SJCRH30 (cell line): ENCODE results near the gene NTPCR. TPM values are rescaled to one million over a fixed set of nuclear protein-coding genes. Genes with fewer than 3 reads are reported as not detected.

Experiments
- DNase-seq, 2 experiments: peaks; one replicate each; pipeline ENCODE4 v3.0.0-alpha.2; 2015 to 2020
- H3K27ac ChIP-seq: fragments of 250-450 bp; sonication (Bioruptor Pico); 2 replicates; pipeline ENCODE4 v1.5.1; 2020; ENCODE audit warnings: mild to moderate bottlenecking, moderate library complexity
- H3K27me3 ChIP-seq: fragments of 250-450 bp; sonication (Bioruptor Pico); 2 replicates; pipeline ENCODE4 v1.5.1; 2020; ENCODE audit warnings: mild to moderate bottlenecking, moderate library complexity
- H3K36me3 ChIP-seq: fragments of 250-450 bp; sonication (Bioruptor Pico); 2 replicates; pipeline ENCODE4 v1.5.1; 2020; ENCODE audit warnings: mild to moderate bottlenecking, moderate library complexity
- H3K4me1 ChIP-seq: fragments of 250-450 bp; sonication (Bioruptor Pico); 2 replicates; pipeline ENCODE4 v1.5.1; 2020; ENCODE audit warnings: mild to moderate bottlenecking, moderate library complexity
- H3K4me3 ChIP-seq: fragments of 250-450 bp; sonication (Bioruptor Pico); 2 replicates; pipeline ENCODE4 v1.5.1; 2020; ENCODE audit warnings: mild to moderate bottlenecking, moderate library complexity
- H3K9me3 ChIP-seq: fragments of 250-450 bp; sonication (Bioruptor Pico); replicated peaks from 2 replicates; pipeline ENCODE4 v1.5.1; 2020; ENCODE audit warnings: mild to moderate bottlenecking, moderate library complexity
- total RNA-seq: library from RNA; depleted of rRNA; stranded (reverse); fragments of >200 nt; shearing (Covaris generic); gene quantifications from 2 replicates; pipeline ENCODE4 v1.2.3, GENCODE V29; 2014

NTPCR gene
- total RNA-seq, 1 experiment from 2014 or later = 21.0 TPM

DNA sequence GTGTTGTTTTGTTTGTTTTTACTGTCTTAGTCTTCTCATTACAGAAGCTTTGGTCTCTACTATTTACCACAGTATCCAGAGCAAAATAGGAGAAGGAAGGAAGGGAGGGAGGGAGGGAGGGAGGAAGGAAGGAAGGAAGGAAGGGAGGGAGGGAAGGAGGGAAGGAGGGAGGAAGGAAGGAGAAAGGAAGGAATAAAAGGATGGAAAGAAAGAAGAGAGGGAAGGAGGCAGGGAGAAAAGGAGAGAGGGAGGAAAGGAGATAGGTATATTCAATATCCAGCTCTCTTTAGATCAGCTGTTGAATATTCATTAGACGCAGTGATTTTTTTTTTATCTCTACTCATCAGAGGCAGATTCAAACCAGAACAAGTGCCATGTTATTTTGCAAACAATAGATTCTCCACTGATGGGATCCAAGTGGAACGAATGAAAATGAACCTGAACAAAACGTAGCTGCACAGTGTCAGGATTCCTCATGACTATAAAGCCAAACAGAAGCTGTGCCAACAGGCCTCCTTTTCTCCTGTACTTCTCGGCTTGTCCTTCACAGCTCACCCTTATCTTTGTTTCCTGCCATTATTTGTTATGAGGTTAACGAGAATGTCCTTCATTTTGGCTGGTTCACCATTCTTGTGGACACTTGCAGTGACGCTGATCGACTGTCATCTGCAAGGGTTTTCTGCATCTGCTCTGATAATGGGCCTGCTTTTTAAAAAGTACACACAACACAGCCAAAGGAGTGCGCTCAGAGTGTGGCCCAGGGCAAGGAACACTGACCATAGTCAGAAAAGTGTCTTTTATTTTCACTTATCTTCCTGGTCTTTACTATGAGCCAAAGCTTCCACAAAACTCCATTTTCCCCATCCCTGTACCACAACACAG is 7.8 kb upstream of the NTPCR start:
- Histone ChIP-seq H3K9me3 (no peaks in the 10 kb centered on the region; the same call in 1 of the 2 replicates), H3K36me3 (no peaks in the 10 kb centered on the region), H3K27ac (no peak overlapping the region), H3K4me1 (no peaks in the 10 kb centered on the region), H3K4me3 (no peak overlapping the region), H3K27me3 (no peaks in the 10 kb centered on the region)
- no peak for DNase-seq

DNA sequence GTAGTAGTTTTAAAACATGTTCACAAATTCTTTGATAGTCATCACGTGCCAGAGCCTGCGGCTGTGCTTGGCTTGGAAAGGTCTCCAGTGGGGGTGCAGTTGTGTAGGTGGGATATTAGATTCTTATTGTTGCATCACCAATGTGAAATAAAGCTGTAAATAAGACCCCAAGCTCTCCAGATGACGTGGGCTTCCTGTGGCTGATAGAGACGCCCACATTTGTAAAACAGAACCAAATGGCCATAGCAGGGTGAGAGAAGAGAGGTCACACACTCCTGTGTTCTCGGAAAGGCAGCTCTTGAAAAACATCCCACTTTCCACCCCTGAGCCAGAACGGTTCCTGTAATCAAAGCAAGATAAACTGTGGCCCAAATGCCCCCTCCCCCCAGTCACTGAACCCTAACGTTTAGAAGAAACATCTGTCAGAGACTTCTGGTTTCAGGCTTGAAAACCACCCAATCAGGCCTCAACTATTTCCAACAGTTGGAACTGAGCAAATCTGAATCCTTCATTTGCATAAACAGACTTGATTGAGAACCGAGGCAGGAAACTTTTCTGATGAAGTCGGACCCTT is 6.6 kb upstream of the NTPCR start:
- Histone ChIP-seq H3K36me3 (no peaks in the 10 kb centered on the region), H3K27ac (no peak overlapping the region), H3K27me3 (no peaks in the 10 kb centered on the region), H3K4me3 (no peak overlapping the region), H3K4me1 (no peaks in the 10 kb centered on the region), H3K9me3 (no peaks in the 10 kb centered on the region; the same call in 1 of the 2 replicates)
- DNase-seq = no peak

DNA sequence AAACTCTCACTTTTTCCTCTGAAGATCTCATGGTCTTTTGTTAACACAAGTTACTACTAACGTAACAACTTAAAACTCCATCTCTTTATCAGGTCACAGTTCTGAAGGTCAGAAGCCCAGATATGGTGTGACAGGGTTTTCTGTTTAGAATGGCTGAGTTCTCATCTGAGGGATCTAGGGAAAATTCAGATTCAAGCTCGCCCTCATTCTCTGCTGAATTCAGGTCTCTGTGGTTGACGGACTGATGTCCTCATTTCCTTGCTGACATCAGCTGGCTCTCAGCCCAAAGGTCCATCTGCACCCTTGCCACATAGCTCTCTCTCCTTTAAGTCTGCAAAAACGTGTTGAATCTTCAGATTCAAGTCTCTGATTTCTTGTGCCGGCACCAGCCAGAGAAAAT is 6.1 kb upstream of the NTPCR start:
- Histone ChIP-seq H3K4me1 (no peaks in the 10 kb centered on the region), H3K4me3 (no peak overlapping the region), H3K9me3 (no peaks in the 10 kb centered on the region; the same call in 1 of the 2 replicates), H3K27ac (no peak overlapping the region), H3K27me3 (no peaks in the 10 kb centered on the region), H3K36me3 (no peaks in the 10 kb centered on the region)
- DNase-seq = no peak

DNA sequence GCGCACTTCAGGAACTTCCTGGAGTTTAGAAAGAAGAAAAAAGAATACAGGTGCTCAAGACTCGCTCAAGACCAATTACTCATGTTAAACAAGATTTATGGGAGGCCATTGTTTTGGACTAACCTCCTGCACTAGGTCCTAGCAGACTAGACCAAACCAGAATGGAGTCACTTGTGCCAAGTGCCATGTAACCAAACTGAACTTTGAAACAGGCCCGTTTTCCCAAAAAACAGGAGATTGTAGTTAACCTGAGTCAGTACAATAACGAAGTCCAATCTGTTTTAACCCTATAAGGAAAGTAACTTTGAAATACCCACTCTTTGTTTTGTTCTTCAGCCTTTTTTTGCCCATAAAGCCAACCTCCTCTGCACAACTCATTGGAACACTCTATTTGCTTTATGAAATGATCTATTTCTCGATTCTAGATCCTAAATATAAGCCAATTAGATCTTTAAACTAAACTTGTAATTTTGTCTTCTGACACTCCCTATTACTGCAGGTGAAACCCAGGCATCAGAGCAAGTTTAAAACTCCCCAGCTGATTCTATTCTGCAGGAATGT is 695 bp upstream of the NTPCR start:
- H3K27ac ChIP-seq = peak overlapping the region; percentile 51
- DNase-seq = no peak
- no peaks in the 10 kb centered on the region for H3K36me3 ChIP-seq
- 0 out of 2 replicates have a peak, but pooled peaks cover 5% of the 10 kb centered on the region for H3K4me1 ChIP-seq
- H3K9me3 ChIP-seq = no peaks in the 10 kb centered on the region; the same call in 1 of the 2 replicates
- peak overlapping the region; percentile 78 for H3K4me3 ChIP-seq
- H3K27me3 ChIP-seq = no peaks in the 10 kb centered on the region

DNA sequence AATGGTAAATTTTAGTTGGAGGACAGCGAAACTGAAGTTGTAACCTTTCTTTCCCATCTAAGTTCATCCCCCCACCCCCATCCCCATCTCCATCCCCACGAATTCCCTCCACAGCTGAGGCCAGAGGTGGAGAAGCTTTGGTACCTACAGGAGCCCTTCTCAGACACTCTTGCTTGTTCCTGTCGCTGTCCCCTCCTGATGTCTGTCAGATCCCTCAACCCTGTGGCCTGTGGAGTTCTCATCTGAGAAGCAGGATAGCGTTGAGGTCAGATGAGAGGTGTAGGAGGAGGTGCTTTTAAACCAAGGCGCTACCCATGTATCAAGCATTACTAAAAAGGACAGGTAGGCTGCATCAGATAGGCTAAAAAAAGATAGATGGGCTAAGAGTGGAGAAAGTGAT is 769 bp downstream of the NTPCR start:
- no peak overlapping the region for H3K27ac ChIP-seq

DNA sequence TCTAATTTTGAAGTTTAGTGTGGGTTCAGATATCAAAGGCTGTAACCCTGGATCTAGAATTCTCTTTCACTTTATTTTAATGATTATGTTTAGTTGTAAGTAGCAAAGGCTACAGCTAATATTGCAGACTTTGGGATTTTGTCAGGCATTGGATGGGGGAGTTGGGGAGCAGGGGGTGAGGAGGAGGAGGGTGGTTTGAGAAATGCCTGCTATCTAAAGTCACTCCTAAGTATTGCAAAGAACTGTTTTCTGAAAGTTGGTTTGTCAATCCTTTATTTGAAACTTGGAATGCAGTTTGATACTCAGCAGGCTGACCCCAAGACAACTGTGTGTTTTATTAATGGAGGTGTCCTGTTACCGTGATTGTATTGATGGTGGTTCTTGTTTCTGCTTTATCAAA is 1.2 kb downstream of the NTPCR start:
- no peaks in the 10 kb centered on the region for H3K27me3 ChIP-seq
- no peak overlapping the region for H3K27ac ChIP-seq
- H3K4me3 ChIP-seq = no peak overlapping the region
- H3K9me3 ChIP-seq = no peaks in the 10 kb centered on the region
- DNase-seq = no peak
- no peaks in the 10 kb centered on the region for H3K36me3 ChIP-seq
- 0 out of 2 replicates have a peak, but pooled peaks cover 5% of the 10 kb centered on the region for H3K4me1 ChIP-seq

More for the DNA sequence above, 769 bp downstream of the NTPCR start:
- peak overlapping the region; percentile 78 for H3K4me3 ChIP-seq
- H3K4me1 ChIP-seq = 0 out of 2 replicates have a peak, but pooled peaks cover 5% of the 10 kb centered on the region
- H3K36me3 ChIP-seq = no peaks in the 10 kb centered on the region
- peak; percentile 8 to 33 for DNase-seq
- no peaks in the 10 kb centered on the region for H3K9me3 ChIP-seq
- no peaks in the 10 kb centered on the region for H3K27me3 ChIP-seq

DNA sequence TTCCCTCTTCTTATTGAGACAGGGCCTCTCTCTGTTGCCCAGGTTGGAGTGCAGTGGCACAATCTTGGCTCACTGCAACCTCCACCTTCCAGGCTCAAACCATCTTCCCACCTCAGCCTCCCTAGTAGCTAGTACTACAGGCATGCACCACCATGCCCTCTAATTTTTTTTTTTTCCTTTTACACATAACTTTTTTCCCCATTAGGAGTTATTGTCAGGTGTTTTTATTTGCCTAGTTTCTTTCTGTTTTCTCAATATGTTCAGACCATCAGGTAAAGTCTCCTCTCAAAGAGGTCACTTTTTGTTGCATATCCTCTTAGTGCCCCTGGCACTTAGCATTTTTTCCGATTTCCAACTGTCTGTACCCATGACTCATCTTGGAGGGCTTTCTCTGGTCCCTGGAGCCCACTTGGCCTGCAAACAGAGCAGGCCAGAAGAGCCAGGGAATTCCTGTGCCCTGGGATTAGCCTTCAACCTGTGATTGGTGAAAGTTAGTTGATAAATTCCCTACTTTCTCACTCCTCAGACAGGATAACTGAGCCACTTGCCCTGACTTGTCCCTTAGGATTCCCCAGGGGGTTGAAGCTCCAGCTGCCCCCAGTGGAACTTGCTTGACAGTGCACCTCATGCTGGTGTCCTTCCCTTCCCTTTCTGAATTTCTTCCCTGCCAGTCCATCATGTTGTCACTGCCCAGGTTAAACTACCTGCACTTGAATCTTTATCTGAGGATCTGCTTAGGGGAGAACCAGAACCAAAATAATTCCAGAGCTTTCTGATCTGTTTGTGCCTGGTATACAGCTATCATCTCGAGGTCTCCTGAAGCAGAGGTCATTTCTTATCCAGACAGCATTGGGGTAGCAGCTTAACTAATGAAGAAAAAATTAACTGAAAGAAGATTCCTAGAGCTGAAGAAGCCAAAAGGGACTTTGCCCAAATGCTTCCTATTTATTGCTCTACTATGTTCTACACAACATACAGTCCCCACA is 2.4 kb downstream of the NTPCR start:
- Histone ChIP-seq H3K4me3 (no peak overlapping the region), H3K36me3 (no peaks in the 10 kb centered on the region), H3K27ac (no peak overlapping the region), H3K4me1 (0 out of 2 replicates have a peak, but pooled peaks cover 5% of the 10 kb centered on the region), H3K9me3 (no peaks in the 10 kb centered on the region), H3K27me3 (no peaks in the 10 kb centered on the region)
- DNase-seq = peak; percentile 62 to 77

DNA sequence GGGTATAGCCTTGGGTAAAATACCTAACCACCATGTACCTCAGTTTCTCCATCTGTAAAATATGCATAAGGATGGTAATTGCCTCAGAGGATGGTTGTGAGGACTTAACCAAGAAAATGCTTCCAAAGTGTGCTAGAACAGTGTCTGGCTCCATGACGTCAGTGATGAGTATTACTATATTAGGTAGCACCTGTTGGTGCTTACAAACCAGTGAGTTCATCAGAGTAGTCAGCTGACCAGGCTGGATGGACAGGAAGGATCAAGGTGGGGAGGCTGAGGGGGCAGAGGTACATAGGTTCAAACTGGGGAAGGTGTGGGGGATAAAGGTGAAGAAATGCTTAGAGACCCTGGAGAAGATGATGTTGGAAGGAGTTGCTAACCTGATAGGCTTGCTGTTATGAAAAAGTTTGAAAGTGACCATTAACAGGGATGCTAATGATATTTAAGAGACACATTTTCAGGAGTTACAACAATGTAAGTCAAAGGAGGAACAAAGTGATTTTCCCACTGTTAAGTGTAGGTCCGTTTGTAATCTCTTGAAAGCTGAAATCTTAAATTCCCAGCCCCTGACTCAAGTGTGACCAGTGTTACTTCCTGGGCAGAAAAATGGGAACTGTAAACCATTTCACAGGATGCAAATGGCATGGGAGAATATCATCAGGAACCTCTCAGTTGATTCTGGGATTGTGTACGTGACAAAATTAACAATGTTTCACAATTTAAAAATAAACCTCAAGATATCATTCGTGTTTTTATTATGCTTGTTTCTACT is 4.4 kb downstream of the NTPCR start:
- Histone ChIP-seq H3K36me3 (peaks cover 13% of the 10 kb centered on the region), H3K4me3 (no peak overlapping the region), H3K27ac (no peak overlapping the region), H3K27me3 (no peaks in the 10 kb centered on the region), H3K9me3 (no peaks in the 10 kb centered on the region), H3K4me1 (0 out of 2 replicates have a peak, but pooled peaks cover 5% of the 10 kb centered on the region)
- no peak for DNase-seq

DNA sequence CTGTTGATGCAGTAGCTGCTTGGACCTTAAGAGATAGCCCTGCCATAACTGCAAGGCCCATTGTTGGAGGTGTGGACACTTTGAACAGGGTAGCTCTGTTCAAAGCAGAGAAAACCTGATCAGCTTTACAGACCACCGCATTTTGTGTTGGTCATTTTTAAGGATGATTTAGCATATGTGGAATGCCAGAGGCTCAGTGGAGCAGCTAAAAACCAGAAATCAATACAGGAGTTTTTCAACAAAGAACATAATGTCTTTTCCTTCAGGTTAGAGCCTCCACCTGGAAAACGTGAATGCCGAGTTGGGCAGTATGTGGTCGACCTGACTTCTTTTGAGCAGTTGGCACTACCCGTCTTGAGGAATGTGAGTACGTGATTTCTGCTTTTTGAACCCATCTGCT is 5.7 kb downstream of the NTPCR start:
- no peak for DNase-seq
- Histone ChIP-seq H3K27me3 (no peaks in the 10 kb centered on the region), H3K27ac (no peak overlapping the region), H3K36me3 (peaks cover 13% of the 10 kb centered on the region), H3K4me1 (0 out of 2 replicates have a peak, but pooled peaks cover 3% of the 10 kb centered on the region), H3K4me3 (no peak overlapping the region), H3K9me3 (no peaks in the 10 kb centered on the region)

DNA sequence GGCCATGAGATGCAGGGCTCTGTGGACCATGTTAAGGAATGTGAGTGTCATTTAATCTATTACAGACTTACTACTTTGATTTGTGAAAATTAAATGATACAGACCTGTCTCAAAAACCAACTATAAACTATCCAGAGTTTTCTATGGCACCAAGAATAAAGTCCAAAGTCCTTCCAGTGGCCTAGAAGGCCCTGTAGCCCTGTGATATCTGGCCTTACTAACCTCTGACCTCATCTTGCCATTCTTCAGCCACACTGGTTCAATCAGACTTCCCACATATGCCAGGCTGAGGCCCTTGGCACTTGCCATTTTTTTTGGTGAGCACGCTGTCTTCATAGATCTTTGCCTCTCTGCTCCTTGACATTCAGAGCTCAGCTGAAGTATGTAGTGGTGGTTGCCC is 7.7 kb downstream of the NTPCR start:
- H3K4me1 ChIP-seq = no peaks in the 10 kb centered on the region
- peaks cover 13% of the 10 kb centered on the region for H3K36me3 ChIP-seq
- no peak overlapping the region for H3K4me3 ChIP-seq
- no peak for DNase-seq
- no peak overlapping the region for H3K27ac ChIP-seq
- H3K27me3 ChIP-seq = no peaks in the 10 kb centered on the region
- no peaks in the 10 kb centered on the region for H3K9me3 ChIP-seq

DNA sequence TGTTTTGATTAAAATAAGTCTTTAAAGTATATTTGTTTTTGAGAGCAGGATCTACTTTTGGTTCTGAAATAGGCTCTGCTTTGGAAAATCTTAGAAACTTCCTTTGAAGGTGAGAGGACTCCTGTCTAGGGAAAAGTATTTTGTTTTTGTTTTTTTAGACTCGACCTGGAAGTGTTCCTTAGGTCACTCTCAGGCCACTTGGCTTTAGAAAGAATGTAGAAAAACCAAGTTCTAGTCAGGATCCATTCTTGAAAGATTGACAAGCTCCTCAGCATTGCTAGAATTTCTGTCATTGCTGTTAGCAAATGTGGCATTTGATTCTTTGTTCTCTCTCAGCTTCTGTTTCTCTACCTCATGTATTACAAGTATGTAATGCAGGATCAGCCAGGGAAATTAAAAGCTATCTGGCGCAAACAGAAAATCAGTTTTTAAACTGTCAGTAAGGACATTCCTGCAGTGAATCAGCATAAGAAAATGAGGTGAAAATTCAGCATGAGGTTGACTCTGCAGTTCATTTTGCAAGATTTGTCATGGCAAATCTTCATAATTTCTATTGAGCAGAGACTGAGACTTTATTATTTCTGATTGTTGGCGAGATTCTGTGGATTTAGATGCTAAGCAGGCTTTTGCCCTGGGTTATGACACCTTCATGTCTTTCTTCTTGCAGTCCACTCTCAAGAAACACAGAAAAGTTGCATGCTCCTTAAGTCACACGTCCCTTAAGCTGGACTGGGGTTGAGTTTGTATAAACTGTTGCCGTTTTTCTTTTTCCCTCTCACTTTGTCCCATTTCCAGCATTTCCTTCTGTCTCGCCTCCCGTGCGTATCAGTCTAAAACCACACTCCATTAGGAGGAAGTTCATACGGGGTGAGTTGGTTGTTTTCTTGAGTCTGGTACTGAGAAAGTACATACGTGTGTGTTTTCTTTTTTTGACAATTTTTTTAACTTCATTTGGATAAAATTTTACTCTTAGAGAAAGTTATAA is 12.6 kb downstream of the NTPCR start:
- Histone ChIP-seq H3K27ac (no peak overlapping the region), H3K4me1 (no peaks in the 10 kb centered on the region), H3K9me3 (no peaks in the 10 kb centered on the region), H3K4me3 (no peak overlapping the region), H3K36me3 (peaks cover 12% of the 10 kb centered on the region), H3K27me3 (no peaks in the 10 kb centered on the region)
- DNase-seq = no peak

DNA sequence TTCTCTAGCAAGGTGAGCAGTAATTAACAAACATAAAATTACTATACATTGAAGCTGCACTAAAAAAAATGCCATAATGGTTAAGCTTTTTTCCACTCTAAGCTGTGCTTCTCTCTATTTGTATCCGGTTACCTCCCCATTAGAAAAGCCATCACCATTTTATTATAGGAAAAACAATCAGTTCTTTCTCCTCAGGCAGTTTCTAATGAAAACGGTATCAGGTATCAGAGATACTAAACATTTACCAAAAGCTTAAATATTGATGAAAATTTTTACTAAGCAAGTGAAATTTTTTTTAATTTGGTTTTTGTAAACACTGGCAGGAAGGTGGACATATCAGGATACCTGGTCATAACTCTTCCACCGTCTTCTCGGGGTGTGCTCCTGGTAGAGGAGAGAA is 14.2 kb downstream of the NTPCR start:
- Histone ChIP-seq H3K36me3 (peaks cover under 1% of the 10 kb centered on the region; the same call in 1 of the 2 replicates), H3K9me3 (no peaks in the 10 kb centered on the region), H3K4me3 (no peak overlapping the region), H3K4me1 (no peaks in the 10 kb centered on the region), H3K27me3 (no peaks in the 10 kb centered on the region), H3K27ac (no peak overlapping the region)
- DNase-seq = no peak
